Activated CD4-positive, alpha-beta T cell treated with anti-CD3 and anti-CD28 coated beads for 48 hours (primary cell): ENCODE measurements around the gene DYSF.

ENCODE experiments used
- DNase-seq: peaks from one replicate; pipeline ENCODE4 v3.0.0-alpha.2; 2020

Gene DYSF

DNA sequence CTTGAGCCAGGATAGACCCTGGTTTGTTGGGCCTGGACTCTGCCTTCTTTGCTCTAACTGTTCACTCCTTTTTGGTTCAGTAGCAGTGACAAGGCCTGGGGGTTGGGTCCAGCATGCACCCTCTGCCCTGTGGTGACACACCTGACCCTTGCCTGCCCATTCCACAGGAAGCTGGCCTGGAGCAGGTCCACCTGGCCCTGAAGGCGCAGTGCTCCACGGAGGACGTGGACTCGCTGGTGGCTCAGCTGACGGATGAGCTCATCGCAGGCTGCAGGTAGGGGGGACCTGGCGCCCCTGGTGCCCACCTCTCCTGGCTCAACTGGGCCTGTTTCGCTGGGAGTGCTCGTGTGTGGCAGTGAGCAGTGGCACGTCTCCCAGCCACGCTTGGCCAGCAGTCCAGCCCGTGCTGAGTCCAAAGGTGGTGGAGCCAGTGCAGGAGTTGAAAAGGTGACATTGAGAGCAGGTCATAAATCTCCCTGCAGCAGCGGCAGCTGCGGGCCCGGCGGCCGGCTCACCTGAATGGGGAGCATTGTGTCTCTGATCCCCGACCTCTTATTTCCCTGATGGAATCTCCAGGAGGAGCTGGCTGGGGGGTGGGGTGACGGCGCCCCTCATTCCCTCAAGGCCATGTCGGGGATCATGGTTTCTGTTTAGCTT lies 102.6 kb downstream of the DYSF start:
- DNase-seq = no peak

DNA sequence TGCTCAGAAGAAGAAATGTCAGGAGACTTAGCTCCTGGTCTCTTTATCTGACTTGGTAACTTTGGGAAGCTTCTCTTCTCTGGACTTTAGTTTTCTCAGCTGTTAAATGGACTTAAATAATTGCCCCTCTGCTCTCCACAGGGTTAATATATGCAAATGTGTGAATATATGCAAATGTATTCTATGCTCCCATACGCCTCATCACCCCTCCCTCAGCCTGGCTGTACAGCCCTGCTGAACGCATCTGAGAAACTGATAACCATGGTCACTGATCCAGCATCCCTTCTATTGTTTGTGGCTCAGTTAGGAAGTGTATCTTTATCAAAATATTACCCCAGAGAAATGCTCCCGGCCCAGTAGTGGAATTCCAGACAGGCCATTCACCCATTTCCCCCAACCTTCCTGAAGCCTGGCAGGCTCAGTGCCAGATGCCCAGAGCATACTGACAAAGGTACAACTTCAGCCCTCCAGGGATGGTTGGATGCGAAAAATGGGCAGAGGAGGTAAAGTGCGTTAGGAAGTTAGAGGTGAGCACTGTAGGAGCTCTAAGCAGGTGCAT lies 103.4 kb downstream of the DYSF start:
- no peak for DNase-seq

DNA sequence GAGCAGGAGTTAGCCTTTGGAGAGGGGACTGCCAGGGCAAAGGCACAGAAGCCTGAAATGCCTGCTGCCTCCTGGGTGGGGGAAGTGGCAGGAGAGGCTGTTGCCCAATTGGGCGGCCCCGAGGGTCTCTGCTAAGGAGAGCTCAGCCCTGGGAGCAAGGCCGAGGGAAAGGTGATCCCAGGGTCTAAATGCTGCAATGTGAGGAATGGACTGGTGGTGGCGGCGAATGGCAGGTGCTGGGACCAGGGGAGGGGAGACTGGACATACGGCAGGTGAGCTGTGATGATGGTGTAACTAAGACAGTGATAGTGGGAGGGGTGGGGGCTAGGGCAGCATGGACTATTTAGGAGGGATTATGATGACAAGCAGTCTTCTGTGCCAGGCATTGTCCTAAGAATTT lies 104.0 kb downstream of the DYSF start:
- no peak for DNase-seq

DNA sequence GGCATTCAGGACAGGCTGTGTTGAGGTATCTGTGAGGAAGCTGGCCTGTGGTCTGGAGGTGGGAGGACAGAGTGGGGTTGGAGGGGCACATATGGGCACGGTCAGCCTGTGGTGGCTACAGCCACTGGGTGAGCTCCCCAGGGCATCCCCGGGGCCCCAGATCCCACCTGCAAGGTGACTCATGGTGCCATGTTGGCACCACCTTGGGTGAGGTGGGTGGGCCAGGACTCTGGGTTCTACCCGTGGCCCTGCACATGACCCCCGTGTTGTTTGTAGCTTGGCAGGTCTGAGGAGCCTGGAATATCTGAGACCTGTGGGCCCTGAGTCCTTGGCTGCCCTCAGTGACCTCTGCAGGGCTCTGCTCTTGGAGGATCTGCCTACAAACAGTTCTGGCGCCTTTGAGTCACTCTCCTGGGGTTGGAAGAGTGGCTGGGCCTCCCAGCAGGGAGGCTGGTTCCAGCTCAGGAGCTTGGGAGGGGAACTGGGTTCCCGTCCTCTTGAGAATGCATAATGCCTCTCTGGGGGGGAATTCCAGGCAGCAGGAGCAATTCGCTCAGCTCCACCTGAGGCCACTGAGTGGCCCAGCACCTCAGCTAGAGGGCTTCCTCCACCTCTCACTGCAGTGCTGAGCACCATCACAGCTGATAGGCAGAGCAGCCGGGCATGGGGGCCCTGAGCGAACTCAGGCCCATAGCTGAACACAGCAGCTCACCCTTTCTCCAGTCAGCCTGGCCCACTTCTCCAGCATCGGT lies 105.1 kb downstream of the DYSF start:
- DNase-seq = no peak

DNA sequence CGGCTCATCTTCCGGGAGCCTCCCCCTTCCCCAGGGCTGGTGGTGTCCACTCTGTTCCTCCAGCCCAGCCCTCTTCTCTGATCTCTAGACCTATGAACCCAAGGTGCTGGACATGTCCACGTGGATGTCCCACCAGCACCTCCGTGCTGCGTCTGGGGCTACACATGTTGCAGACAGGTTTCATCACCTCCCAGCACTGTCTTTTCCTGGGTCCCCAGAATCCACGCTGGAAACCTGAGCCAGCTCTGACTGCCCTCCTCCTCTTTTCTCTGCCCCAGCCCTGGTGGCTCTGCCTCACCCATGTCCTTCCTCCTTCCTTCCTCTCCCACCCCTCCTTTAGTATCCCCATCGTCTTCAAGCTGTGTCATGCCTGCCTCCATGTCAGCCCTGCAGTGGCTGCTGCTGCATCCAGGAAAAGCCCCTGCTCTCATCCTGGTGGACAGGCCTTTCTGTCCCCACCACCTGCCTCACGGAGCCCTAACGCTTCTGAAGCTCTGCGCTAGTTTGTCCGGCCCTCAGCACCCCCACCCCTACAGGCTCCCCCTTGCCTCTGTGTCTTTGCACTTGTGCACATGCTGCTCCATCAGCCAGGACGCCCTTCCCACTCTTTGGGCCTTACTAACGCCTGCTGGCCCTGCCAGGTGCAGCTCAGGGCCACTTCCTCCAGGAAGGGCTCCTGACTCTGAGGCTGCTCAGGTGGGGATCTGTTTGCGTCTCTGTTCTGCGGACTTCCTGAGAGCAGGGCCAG lies 105.9 kb downstream of the DYSF start:
- DNase-seq = no peak

DNA sequence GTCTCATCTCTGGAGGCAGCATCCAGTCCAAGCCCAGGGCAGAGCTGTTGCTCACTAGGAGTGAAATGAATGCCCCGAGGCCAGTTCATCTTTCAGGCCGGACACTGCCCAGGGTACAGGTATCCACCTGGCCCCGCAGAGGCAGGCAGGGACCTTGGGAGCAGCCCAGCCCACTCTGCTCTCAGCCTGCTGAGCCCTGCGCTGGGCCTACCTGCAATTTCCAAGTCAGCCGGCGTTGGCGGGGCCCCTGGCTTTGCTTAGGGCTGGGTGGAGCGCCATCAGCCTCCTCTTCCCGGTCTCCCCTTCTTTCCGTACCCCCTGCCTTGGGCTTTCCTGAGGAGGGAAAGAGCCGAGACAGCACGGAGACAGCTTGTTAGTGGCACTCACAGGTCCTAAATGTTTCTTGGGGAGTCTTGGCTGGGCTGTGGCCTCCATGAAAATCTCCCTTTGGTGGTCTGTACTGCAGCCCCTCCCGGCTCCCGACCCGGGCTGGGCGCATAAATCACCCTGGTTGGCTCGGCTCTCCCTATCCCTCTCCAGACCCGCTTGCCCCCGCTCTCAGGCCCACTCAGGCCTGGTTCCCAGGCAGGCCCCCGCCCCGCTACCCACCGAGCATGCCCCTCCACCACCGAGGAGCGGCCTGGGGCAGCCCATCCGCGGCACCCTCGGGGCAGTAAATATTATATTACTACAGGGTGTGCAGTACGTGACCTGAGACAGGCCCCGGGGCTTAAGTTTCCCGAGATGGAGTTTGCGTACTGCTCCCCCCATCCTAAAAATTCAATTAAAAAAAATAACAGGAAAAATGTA lies 106.7 kb downstream of the DYSF start:
- no peak for DNase-seq

DNA sequence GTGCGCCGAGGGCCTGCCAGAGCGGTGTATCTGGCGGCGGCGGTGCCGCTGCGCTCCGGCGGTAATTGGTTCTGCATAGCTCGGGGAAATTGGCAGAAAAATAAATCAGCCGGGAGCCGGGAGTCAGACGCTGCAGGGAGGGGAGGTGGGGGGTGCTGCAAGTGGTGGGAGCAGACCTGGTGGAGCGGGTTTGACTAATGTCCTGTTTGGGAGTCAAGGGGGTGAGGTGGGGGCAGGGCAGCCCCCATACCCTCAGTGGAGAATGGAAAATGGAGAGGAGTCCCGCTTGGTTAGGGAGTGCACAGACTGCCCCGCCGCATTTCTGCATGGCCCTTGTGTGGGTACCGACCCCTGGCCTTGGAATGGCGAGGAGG lies 107.3 kb downstream of the DYSF start:
- DNase-seq = no peak

DNA sequence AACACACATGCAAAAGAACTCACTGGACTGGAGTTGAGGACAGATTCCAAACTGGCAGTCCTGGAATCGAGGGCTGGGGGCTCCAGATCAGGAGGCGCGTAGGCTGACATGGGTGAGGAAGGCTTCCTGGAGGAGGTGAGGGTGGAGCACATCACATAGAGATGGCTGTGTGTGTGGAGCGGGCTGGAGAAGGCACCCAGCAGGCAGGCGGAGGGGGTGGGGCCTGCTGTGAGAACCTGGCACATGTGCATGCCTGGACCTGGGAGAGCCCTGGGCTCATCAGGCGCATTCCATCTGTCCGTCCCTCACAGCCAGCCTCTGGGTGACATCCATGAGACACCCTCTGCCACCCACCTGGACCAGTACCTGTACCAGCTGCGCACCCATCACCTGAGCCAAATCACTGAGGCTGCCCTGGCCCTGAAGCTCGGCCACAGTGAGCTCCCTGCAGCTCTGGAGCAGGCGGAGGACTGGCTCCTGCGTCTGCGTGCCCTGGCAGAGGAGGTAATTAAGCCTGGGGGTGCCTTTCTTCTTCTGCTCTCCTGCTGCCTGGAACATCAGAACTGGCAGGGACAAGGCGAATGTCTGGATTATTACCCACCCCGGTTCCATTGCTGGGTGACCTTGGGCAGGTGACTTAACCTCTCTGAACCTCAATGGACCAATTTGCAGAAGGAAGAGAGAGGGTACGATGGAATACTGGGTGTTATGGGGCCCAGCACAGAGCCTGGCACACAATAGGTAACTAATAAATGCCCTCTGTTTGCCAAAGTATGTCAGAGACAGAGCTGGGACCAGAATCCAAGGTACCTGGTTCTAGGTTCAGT lies 108.3 kb downstream of the DYSF start:
- no peak for DNase-seq

DNA sequence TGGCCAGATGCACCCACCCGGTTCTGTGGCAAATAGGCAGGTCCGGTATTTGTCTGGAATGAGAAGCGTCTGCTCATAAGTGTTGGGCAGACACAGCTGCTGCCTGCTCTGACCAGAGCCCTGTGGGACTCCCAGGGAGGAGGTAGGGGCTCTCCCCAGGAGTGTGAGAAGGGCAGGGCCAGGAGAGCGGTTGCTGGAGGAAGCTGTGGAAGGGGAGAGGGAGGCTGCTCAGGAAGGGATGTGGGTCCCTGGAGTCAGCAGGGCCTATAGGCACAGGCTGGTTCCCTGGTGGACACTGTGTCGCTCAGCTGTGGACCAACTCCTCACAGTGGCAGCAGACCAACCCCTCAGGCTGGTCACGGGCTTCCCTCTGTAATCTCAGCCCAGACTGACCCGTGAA lies 109.2 kb downstream of the DYSF start:
- DNase-seq = no peak

DNA sequence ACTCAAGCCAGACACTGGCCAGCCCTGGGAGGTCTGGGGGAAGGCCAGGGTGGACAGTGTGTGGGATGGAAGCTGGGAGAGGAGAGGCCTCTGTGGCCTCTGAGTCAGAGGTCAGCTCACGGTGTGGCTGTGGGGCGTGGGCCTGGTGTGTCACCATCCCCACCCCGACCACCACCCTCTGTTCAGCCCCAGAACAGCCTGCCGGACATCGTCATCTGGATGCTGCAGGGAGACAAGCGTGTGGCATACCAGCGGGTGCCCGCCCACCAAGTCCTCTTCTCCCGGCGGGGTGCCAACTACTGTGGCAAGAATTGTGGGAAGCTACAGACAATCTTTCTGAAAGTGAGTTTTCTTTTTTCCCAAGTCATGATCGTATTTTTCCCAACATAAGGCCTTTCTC lies 110.5 kb downstream of the DYSF start:
- no peak for DNase-seq

DNA sequence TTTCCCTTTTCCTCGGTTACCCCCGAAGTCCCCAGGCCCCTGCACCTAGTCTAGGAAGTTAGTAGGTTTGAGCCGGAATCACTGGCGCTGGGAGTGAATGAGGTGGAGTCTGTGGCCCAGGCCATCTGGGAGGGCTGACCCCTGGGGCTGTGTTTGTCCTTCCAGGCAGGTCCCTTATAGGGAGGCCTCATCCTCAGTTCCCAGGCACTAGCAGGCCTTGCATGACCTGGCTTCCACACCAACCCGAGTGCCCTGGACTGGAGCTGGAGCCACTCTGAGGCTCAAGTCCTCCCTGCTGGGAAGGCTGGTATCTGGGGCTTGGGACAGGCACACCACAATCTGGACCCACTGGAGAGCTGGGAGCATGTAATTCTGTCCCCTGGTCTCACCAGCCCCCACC lies 111.0 kb downstream of the DYSF start:
- DNase-seq = no peak

DNA sequence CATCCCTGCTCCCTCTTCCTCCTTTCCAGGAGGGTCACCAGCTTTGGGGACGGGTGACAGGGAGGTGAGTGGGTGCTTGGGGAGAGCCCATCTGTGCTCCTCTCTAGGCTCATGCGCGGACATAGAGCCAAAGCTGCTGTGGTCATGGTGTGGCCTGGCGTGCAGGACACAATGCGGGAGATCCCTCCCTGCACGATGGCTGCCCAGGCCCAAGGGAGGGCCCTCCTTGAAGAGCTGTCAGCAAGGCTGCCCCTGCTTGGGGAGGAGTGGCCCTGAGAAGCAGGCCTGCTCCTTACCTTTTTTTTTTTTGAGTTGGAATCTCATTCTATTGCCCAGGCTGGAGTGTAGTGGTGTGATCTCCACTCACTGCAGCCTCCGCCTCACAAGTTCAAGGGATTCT lies 111.4 kb downstream of the DYSF start:
- DNase-seq = no peak

DNA sequence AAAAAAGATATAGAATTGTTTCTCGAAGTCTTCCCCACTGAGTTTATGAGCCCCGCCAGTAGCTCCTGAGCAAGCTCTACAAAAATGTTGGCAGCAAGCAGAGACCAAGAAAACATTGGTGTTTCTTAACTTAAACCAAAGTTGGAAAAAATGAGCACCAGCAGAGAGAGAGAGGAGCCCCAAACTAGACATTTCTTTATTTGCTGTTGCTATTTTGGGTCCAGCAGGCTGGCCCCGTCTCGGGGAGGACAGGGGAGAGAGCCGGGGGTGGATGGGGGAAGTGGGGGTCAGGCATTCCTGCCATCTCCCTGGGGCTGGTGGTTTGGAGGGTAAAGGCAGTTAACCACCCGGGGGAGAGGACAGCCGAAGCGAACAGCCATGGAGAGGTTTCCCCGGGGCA lies 113.0 kb downstream of the DYSF start:
- no peak for DNase-seq

DNA sequence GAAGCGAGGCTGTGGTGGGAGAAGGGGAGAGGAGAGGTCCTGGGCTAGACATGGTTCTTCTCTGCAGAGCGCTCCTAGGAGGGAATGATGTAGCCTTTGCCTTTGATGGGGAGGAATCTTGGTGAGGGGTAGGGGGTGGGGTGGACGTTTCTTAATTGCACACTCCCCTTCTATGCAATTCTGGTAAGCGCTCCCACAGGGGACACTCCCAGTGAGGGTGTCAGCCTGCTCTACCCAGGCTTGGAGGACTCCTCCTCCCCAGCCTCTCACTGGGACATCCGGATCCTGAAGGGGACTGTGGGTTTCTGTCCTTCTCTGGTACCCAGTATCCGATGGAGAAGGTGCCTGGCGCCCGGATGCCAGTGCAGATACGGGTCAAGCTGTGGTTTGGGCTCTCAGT lies 114.3 kb downstream of the DYSF start:
- no peak for DNase-seq

DNA sequence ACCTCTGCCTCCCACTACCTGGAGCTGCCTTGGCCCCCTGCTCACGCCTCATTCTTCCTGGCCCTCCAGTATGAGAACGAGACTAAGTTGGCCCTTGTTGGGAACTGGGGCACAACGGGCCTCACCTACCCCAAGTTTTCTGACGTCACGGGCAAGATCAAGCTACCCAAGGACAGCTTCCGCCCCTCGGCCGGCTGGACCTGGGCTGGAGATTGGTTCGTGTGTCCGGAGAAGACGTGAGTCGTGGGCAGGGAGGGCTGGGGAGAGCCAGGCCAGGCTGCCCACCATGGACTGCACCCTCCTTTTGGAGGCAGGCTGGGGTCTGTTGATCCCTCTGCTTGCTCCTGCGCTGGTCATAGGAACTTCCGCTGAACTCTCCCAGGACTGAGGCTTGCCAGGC lies 114.7 kb downstream of the DYSF start:
- no peak for DNase-seq

DNA sequence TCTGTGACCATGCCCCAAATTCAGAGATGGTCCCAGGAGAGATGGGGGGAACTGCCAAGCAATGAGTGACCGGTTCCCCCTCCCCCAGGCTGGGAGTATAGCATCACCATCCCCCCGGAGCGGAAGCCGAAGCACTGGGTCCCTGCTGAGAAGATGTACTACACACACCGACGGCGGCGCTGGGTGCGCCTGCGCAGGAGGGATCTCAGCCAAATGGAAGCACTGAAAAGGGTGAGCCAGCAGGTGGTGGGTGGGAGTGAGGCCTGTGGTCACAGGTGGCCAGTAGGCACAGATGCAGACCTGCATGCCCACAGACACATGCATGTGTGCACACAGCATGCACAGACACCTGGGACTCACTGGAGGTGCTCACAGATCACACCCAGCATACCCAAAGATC lies 117.2 kb downstream of the DYSF start:
- DNase-seq = no peak

DNA sequence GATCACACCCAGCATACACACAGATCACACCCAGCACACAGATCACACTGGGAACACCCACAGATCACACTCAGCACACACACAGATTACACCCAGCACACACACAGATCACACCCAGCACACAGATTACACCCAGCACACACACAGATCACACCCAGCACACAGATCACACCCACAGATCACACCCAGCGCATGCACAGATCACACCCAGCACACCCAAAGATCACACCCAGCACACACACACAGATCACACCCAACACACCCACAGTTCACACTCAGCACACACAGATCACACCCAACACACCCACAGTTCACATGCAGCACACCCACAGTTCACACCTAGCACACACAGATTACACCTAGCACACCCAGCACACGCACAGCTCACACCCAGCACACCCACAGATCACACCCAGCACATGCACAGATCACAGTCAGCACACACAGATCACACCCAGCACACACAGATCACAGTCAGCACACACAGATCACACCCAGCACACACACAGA lies 117.6 kb downstream of the DYSF start:
- DNase-seq = no peak

DNA sequence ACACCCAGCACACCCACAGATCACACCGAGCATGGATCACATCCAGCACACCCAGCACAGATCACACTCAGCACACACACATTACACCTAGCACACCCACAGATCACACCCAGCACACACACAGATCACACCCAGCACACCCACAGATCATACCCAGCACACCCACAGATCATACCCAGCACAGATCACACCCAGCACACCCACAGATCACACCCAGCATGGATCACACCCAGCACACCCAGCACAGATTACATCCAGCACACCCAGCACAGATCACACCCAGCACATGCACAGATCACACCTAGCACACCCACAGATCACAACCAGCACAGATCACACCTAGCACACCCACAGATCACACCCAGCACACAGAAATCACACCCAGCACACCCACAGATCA lies 118.6 kb downstream of the DYSF start:
- DNase-seq = no peak

DNA sequence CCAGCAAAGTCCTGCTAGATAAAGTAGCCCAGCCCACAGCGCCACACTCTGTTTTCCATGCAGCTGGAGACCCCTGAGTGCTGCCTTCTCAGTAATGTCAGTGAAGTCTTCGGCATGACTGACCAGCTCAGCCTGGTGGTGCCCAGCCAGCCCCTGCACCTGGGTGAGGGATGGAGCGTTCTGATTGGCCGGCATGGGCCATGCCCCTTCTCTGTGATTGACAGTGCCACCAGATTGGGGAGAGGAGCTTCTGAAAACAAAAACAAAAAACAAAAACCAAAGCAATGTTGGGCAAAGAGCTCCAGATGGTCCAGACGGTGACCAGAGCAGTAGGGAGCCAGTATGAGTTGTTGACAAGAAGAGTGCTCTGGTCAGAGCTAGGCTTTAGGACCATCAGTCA lies 122.6 kb downstream of the DYSF start:
- no peak for DNase-seq

DNA sequence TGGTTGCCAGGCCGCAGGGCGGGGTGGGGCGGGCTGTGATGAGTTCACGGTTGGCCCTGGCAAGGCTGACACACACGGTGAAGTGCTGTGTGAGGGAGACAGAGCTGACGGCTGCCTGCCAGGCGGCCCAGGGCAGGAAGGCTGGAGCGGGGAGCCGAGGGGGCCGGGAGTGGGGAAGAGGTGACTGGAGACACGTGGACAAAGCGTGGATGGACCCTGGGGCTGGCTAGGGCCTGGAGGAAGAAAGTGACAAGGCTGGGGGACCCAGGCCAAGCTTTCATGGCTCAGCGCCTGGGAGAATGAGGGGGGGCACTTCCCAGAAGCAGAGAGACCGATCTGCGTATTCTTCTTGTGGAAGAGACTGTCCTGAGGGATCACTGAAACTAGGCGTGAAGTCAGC lies 123.2 kb downstream of the DYSF start:
- no peak for DNase-seq

DNA sequence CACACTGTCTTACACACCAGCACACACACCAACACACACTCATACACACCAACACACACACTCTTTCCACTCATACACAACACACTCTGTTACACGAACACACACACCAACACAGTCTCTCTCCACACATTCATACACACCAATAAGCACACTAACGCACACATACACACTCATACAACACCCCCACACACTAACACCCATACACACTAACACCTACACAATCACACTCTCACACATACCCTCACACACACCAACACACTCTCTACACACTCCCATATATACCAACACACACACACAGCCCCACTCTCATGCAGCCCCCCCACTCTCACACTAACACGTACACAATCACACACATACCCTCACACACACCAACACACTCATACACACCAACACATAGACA lies 123.8 kb downstream of the DYSF start:
- no peak for DNase-seq

DNA sequence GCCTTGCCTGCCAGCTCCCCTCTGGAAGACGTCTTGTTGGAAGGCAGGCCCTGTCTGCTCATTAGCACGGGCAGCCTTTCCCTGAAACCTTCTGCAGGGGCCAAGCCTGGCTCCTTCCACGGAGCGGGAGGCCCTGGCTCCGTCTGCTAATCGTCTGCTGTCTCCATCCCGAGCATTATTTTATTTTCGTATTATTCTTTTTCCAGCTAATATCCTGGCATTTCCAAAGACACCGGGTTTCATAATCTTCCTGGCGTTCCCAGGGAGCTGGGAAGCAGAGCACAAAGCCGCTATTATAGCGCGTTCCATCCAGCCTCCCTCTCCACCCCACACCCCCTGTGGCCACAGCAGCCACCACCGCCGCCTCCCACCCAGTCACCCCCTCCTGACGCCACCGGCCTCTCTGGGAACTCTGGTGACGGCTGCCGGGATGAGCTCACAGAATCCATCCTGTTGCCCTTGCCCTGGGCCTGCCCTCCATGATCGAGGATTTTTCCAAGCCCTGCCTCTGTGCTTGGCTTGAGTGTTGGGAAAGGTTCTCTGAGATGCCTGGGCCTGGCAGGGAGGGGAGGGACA lies 125.5 kb downstream of the DYSF start:
- DNase-seq = no peak
